Left cardiac atrium (tissue), 2 donors: ENCODE results near the gene ISOC2. TPM values are rescaled to one million over a fixed set of nuclear protein-coding genes. Genes with fewer than 3 reads are reported as not detected.

Experiments
- total RNA-seq, 2 donors: library from RNA; stranded (reverse); fragmentation: NEBNext Ultra II Directional; extraction: Animal tissue kit (Norgen Biotek cat#: 25700); gene quantifications; one replicate each; pipeline ENCODE4 v1.2.1, GENCODE V29; 2021
- donor health status: DM: no; HTN: yes; CAD: no; lungs with severe emphysema.
- donor health status: DM: yes; HTN: yes; CAD: no.

Gene ISOC2
- total RNA-seq, 2 donors from 2014 or later, result 58.4 to 60.5 TPM

Other genes starting within 250 kb of the ISOC2 start
- gene TMEM86B, start 232.9 kb downstream of the ISOC2 start, total RNA-seq, result 1 to 10 TPM; 1.2 to 1.4 TPM
- 10 to 100 TPM; 37.8 to 42.4 TPM for gene PPP6R1, start 202.6 kb downstream of the ISOC2 start, total RNA-seq
- 10 to 100 TPM; 26.4 to 35.8 TPM for gene HSPBP1, start 181.5 kb downstream of the ISOC2 start, total RNA-seq
- gene BRSK1, start 177.6 kb downstream of the ISOC2 start, total RNA-seq, result 10 to 100 TPM in 1 of 2 donors, 1 to 10 TPM in 1; 9.1 to 19.5 TPM
- 1 to 10 TPM; 3.1 to 3.6 TPM for gene TMEM150B, start 136.3 kb downstream of the ISOC2 start, total RNA-seq
- gene KMT5C, start 121.8 kb downstream of the ISOC2 start, total RNA-seq, result 1 to 10 TPM; 6.7 to 6.9 TPM
- not detected for gene COX6B2, start 106.9 kb downstream of the ISOC2 start, total RNA-seq
- gene GARIN5B, start 98.4 kb downstream of the ISOC2 start, total RNA-seq, result not detected
- not detected for gene IL11, start 91.2 kb downstream of the ISOC2 start, total RNA-seq
- not detected for gene TMEM190, start 84.8 kb downstream of the ISOC2 start, total RNA-seq
- gene TMEM238, start 77.3 kb downstream of the ISOC2 start, total RNA-seq, result under 1 TPM; 0.84 to 0.97 TPM
- 100 to 1,000 TPM; 789 to 866 TPM for gene RPL28, start 75.7 kb downstream of the ISOC2 start, total RNA-seq
- 10 to 100 TPM; 18.1 to 29.9 TPM for gene UBE2S, start 53.9 kb downstream of the ISOC2 start, total RNA-seq
- gene SHISA7, start 18.3 kb downstream of the ISOC2 start, total RNA-seq, result not detected
- not detected for gene C19orf85, start 3.1 kb upstream of the ISOC2 start, total RNA-seq
- 1 to 10 TPM; 5.3 to 9.0 TPM for gene ZNF628, start 15.0 kb upstream of the ISOC2 start, total RNA-seq
- 10 to 100 TPM in 1 of 2 donors, 1 to 10 TPM in 1; 9.2 to 13.7 TPM for gene NAT14, start 23.5 kb upstream of the ISOC2 start, total RNA-seq
- 1 to 10 TPM; 5.7 to 6.7 TPM for gene SSC5D, start 26.8 kb upstream of the ISOC2 start, total RNA-seq
- 100 to 1,000 TPM; 151 to 181 TPM for gene SBK2, start 75.5 kb upstream of the ISOC2 start, total RNA-seq
- gene SBK3, start 83.9 kb upstream of the ISOC2 start, total RNA-seq, result 10 to 100 TPM; 55.3 to 62.7 TPM
- gene ZNF579, start 119.2 kb upstream of the ISOC2 start, total RNA-seq, result 10 to 100 TPM; 10.8 to 12.7 TPM
- 10 to 100 TPM; 14.5 to 17.0 TPM for gene FIZ1, start 137.9 kb upstream of the ISOC2 start, total RNA-seq
- 10 to 100 TPM; 14.1 to 18.7 TPM for gene ZNF524, start 138.6 kb upstream of the ISOC2 start, total RNA-seq
- gene ZNF865, start 144.0 kb upstream of the ISOC2 start, total RNA-seq, result 10 to 100 TPM; 16.2 to 20.2 TPM
- gene ZNF784, start 162.9 kb upstream of the ISOC2 start, total RNA-seq, result 10 to 100 TPM; 11.1 to 11.7 TPM
- gene ZNF580, start 179.4 kb upstream of the ISOC2 start, total RNA-seq, result 10 to 100 TPM; 17.7 to 27.7 TPM
- gene ZNF581, start 182.0 kb upstream of the ISOC2 start, total RNA-seq, result 1 to 10 TPM; 8.4 to 8.6 TPM
- 10 to 100 TPM; 17.4 to 19.4 TPM for gene CCDC106, start 186.6 kb upstream of the ISOC2 start, total RNA-seq
- 10 to 100 TPM; 82.4 to 87.5 TPM for gene U2AF2, start 193.4 kb upstream of the ISOC2 start, total RNA-seq
- gene EPN1, start 213.6 kb upstream of the ISOC2 start, total RNA-seq, result 100 to 1,000 TPM; 148 to 165 TPM